ENCODE results near the gene PHF21B.

The PHF21B gene

DNA sequence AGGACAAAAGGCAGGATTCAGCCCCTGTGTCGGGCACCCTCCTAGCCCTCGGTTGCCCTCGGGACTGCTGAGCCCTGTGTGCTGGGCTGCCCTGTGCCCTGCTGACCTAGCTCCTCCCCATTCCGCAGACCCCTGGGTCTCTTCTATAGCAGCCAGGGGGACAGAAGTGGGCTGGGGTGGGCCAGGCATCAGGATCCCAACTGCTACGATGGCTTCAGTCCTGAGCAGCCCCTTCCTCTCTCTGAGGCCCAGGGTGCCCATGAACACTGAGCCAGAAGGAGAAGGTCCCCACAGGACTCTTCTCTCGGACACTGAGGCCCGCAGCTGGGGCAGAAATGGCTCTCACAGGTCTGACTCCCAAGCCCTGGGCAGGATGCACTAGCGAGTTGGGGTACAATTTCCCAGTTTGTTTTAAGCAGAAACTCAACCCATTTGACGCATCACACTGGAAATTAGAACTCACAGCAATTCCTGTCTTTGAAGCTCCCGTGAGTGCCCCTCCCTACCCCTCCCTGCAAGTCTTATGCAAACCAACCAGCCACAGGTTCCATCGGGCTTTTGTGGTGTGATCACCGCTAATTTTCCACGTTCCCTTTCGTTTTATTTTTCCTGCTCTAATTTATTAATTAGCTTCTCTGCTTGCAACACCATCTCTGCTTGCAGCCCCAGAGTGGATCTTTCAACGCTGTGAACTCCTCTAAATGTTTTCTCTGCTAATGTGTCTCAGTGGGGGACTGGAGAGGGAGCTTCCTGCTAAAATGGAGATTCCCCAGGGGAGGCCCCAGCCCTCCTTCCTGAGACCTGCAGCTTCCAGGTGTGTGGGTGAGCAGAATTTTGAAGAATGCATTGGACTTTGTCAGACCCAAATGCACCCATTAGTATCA lies 56.7 kb downstream of the PHF21B start:
- no peak overlapping the region for H3K4me3 Mint-ChIP-seq
- no peaks in the 10 kb centered on the region for H3K9me3 Mint-ChIP-seq
- no peaks in the 10 kb centered on the region for H3K4me1 Mint-ChIP-seq (ENCODE audit: low read depth)
- H3K36me3 Mint-ChIP-seq (ENCODE audit: low read depth) = no peaks in the 10 kb centered on the region
- peaks cover 8% of the 10 kb centered on the region for H3K27me3 Mint-ChIP-seq
- intact Hi-C loops (cut with micrococcal nuclease) = no loop called here
- no peak overlapping the region for H3K27ac Mint-ChIP-seq

DNA sequence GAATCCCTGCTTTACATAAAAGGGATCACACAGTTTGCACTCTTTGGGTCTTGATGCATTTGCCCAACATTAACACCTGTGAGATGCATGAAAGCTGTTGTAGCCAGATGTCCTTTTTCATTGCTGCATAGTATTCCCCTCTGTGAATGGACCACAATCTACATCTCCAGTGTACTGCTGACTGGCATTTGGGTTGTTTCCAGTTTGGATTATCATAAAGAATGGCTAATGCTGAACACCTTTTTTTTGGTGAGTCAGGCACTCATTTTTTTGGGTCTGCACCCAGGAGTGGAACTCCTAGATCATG lies 58.3 kb downstream of the PHF21B start:
- Mint-ChIP-seq H3K9me3 (no peaks in the 10 kb centered on the region), H3K27ac (no peak overlapping the region), H3K4me1 (ENCODE audit: low read depth) (no peaks in the 10 kb centered on the region), H3K36me3 (ENCODE audit: low read depth) (no peaks in the 10 kb centered on the region), H3K27me3 (peaks cover 10% of the 10 kb centered on the region), H3K4me3 (no peak overlapping the region)
- intact Hi-C loops (cut with micrococcal nuclease) = no loop called here

DNA sequence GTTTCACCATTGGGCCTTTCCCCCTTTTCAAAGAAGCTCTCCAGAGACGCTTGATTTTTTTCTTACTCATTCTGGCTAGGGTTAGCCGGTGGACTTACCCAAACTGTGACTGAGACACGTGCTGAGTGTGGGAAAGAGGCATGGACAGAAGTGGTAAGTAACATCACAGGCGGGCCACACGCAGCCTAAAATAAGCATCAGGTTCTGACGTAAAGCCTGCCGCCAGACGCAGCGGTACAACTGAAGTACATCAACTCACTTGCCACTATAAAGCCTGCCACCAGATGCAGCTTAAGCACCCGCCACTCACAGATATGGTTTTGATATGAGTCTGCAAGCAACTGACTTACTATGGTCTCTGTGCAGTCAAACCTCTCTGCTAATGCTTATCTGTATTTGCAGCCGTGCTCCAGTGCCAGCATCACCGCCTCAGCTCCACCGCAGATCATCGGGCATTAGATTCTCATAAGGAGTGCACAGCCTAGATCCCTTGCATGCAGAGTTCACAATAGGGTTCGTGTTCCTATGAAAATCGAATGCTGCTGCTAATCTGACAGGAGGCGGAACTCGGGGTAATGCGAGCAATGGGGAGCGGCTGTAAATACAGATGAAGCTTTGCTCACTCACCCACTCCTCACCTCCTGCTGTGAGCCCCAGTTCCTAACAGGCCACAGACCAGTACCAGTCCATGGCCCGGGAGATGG lies 58.8 kb downstream of the PHF21B start:
- intact Hi-C loops (cut with micrococcal nuclease) = no loop called here

DNA sequence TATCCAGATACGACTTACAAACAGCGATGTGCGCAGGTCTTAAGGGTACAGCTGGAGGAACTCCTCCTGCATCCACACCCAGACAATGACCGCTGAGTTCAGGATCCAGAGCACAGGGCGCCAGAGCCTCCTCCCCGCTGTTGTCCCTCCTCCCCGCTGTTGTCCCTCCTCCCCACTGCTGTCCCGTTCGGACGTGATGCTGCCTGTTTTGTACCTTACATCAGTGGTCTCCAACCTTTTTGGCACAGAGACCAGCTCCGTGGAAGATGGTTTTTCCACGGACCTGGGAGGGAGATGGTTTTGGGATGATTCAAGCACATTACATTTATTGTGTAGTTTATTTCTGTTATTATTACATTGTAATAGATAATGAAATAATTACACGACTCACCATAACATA lies 62.0 kb downstream of the PHF21B start:
- Mint-ChIP-seq H3K9me3 (no peaks in the 10 kb centered on the region), H3K4me3 (no peak overlapping the region), H3K27ac (no peak overlapping the region), H3K36me3 (ENCODE audit: low read depth) (no peaks in the 10 kb centered on the region), H3K4me1 (ENCODE audit: low read depth) (no peaks in the 10 kb centered on the region), H3K27me3 (peaks cover 2% of the 10 kb centered on the region)
- intact Hi-C loops (cut with micrococcal nuclease) = no loop called here

More for the DNA sequence above, 58.8 kb downstream of the PHF21B start:
- H3K4me3 Mint-ChIP-seq = no peak overlapping the region
- no peak overlapping the region for H3K27ac Mint-ChIP-seq
- H3K9me3 Mint-ChIP-seq = no peaks in the 10 kb centered on the region
- no peaks in the 10 kb centered on the region for H3K36me3 Mint-ChIP-seq (ENCODE audit: low read depth)
- peaks cover 10% of the 10 kb centered on the region for H3K27me3 Mint-ChIP-seq
- H3K4me1 Mint-ChIP-seq (ENCODE audit: low read depth) = no peaks in the 10 kb centered on the region

DNA sequence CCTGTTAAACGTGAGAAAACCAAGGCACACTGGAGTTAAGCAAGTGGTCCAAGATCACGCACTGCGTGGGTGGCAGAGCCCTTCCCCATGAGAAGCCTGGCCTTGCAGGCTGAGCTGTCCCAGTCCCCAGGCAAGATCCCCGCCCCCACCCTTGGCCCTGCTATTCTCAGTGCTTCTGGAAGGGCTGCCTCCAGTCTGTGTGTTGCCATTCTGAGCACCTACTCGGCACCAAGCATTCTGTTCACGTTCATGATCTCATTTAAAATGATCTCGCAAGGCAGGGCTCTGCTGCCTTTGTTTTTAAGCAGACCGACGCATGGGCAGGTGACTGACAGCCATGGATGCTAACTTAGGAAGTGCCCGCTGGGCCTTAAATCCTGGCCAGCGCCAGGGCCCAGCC lies 62.8 kb downstream of the PHF21B start:
- Mint-ChIP-seq H3K36me3 (ENCODE audit: low read depth) (no peaks in the 10 kb centered on the region), H3K4me1 (ENCODE audit: low read depth) (no peaks in the 10 kb centered on the region), H3K27me3 (peaks cover 2% of the 10 kb centered on the region), H3K27ac (no peak overlapping the region), H3K4me3 (no peak overlapping the region), H3K9me3 (no peaks in the 10 kb centered on the region)
- intact Hi-C loops (cut with micrococcal nuclease) = no loop called here

DNA sequence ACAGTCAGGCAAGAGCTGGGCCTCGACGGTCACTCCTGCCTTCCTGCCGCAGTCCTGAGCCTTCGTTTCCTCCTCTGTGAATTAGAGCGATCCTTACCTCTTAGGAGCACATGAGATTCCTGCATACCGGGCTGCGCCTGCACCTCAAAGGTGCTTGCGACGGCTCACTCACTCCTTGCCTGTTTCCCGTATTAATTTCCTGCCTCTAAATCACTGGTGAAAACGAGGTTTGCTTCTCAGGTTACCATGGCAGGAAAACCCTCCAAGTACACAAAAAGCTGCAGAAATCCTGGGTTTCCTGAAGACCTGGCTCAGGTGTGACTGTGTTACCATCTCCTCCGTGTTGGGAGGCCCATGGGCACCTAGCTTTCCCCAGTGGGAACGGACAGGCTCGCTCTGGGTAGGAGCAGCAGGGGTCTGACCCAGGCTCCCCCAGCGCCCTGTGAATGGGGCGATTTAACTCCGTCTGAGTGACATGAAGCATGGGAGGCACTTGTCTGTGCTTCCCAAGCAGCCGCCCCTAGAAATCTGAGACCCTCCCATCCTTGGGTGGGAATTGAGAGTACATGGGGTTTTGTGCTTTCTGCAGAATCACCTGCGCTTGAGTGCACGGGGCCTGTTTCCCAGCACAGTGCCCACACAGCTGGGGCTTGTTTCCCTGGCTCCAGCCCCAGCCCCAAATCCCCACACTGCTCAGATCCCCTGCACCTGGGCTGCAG lies 64.8 kb downstream of the PHF21B start:
- intact Hi-C loops (cut with micrococcal nuclease) = no loop called here
- Mint-ChIP-seq H3K36me3 (ENCODE audit: low read depth) (no peaks in the 10 kb centered on the region), H3K4me1 (ENCODE audit: low read depth) (no peaks in the 10 kb centered on the region), H3K4me3 (no peak overlapping the region), H3K27me3 (peaks cover 2% of the 10 kb centered on the region), H3K27ac (no peak overlapping the region), H3K9me3 (no peaks in the 10 kb centered on the region)

DNA sequence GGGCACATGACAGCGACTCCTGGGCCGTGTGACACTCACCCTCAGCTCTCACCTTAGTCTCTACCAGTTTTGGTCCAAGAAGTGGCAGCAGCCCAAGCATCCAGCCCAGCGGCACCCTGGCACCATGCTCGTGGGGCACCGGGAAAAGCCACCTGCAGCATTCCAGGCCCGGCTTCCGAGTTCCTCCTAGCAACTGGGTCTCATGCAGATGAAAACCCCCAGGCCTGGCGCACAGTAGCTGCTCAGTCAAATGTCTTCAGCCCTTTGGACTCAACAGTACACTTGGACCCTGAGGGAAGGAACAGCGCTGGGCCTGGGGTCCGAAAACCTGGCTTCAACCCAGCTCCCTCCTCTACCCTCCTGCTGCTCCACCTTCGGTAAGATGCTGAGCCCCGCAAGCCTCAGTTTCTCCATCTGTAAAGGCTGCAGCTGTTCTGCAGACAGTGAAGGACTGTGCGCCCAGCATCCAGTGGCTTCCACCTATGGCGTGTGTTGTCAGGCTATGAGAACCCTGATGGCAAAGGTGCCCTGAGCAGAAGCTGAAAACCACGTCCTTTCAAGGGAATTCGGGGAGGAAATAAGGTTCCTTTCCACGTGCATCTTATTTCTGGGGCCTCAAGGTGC lies 66.0 kb downstream of the PHF21B start:
- H3K27me3 Mint-ChIP-seq = peaks cover 5% of the 10 kb centered on the region
- no peaks in the 10 kb centered on the region for H3K9me3 Mint-ChIP-seq
- H3K36me3 Mint-ChIP-seq (ENCODE audit: low read depth) = no peaks in the 10 kb centered on the region
- intact Hi-C loops (cut with micrococcal nuclease) = no loop called here
- no peaks in the 10 kb centered on the region for H3K4me1 Mint-ChIP-seq (ENCODE audit: low read depth)
- no peak overlapping the region for H3K27ac Mint-ChIP-seq
- no peak overlapping the region for H3K4me3 Mint-ChIP-seq

DNA sequence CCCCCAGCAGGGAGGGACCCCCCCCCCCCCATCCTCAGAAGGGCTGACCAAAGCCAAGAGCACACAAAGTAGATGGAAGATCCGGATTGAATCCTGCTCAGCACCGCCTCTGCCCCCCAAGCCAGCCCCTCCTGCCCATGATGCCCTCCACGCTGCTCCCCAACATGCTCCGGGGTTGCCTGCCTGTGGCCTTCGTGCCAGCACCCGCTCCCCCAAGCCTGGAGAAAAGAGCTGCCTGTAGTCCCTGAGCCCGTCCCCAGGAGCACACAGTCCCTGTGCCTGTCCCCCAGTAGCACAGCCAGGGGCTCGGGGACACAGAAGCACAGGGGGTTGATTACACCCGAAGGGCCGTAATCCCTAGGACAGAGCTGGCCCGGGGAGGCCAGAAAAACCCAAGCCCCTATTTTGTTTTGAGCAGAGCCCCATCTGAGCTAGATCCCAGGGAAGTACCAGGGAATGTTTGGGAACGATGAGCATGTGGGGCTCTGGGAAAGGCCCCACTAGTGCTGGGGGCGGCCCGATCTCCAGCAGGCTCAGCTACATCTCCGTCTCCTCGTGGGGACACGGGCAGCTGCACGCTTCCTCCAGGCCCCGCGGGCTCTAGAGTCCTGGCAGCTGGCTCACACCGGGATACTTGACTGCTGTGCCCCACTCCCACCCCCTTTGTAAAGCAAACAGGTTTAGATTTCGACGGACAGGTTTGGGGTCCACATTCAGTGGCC lies 66.7 kb downstream of the PHF21B start:
- Mint-ChIP-seq H3K9me3 (no peaks in the 10 kb centered on the region), H3K4me1 (ENCODE audit: low read depth) (no peaks in the 10 kb centered on the region), H3K36me3 (ENCODE audit: low read depth) (no peaks in the 10 kb centered on the region), H3K27ac (no peak overlapping the region), H3K4me3 (no peak overlapping the region), H3K27me3 (peaks cover 5% of the 10 kb centered on the region)
- intact Hi-C loops (cut with micrococcal nuclease) = no loop called here

DNA sequence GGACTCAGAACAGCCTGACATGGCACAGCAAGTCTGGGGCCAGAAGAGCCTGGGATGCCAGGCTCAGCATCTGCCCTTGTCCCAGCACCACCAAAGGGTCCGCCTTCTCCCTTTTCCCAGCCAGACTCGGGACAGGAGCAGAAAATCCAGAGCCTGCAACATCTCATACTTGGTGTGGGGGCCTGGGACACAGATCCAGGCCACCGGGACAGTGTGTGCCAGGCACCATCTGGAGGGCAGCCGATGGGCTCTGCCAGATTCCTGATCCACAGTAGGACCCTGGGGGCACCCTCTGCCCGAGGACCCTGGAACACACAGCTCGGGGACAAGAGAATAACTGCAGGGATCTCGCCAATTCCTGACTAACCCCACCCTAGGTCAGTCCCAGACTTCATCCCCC lies 67.7 kb downstream of the PHF21B start:
- Mint-ChIP-seq H3K36me3 (ENCODE audit: low read depth) (no peaks in the 10 kb centered on the region), H3K4me1 (ENCODE audit: low read depth) (no peaks in the 10 kb centered on the region), H3K9me3 (no peaks in the 10 kb centered on the region), H3K4me3 (no peak overlapping the region), H3K27ac (no peak overlapping the region), H3K27me3 (peaks cover 3% of the 10 kb centered on the region)
- intact Hi-C loops (cut with micrococcal nuclease) = no loop called here

DNA sequence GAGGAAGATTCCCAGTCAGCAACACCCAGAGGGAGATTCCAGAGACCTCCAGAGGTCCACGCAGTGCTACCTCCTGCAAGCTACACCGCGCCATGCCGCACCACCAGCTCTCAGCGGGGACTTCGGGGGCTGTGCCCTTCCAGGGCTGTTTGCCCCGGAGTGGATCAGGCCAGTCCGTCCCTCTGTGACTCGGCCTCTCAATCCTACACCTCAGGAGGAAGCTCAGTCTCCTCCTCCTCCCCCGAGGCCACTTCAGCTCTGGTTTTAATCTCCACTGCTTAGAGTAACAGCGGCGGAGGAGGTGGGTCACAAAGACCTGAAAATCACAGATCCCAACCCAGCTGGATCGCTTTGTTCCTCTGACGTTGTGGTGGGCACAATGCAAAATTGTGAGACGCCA lies 68.6 kb downstream of the PHF21B start:
- Mint-ChIP-seq H3K27me3 (peaks cover 3% of the 10 kb centered on the region), H3K36me3 (ENCODE audit: low read depth) (no peaks in the 10 kb centered on the region), H3K9me3 (no peaks in the 10 kb centered on the region), H3K4me3 (no peak overlapping the region), H3K4me1 (ENCODE audit: low read depth) (no peaks in the 10 kb centered on the region), H3K27ac (no peak overlapping the region)
- intact Hi-C loops (cut with micrococcal nuclease) = no loop called here

DNA sequence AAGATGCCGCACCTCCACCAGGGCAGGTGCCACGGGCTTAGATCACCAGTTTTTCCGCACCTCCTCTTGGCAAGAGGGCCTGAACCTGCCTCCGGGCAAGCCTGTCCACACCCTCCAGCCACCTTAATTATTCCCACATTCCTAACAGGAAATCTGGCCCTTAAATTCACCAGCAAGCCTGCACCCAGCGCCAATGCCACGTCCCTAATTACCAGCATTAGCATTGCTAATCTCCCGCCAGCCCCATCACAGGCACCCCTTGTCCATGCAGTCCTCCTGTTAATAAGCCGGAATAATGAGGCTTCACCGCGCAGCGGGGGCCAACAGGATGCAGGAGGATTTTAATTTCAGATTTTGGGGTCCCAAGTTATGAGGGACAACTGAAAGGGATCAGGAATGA lies 69.7 kb downstream of the PHF21B start:
- Mint-ChIP-seq H3K36me3 (ENCODE audit: low read depth) (no peaks in the 10 kb centered on the region), H3K9me3 (no peaks in the 10 kb centered on the region), H3K4me3 (no peak overlapping the region), H3K27ac (no peak overlapping the region), H3K4me1 (ENCODE audit: low read depth) (no peaks in the 10 kb centered on the region), H3K27me3 (peaks cover 3% of the 10 kb centered on the region)
- intact Hi-C loops (cut with micrococcal nuclease) = no loop called here

DNA sequence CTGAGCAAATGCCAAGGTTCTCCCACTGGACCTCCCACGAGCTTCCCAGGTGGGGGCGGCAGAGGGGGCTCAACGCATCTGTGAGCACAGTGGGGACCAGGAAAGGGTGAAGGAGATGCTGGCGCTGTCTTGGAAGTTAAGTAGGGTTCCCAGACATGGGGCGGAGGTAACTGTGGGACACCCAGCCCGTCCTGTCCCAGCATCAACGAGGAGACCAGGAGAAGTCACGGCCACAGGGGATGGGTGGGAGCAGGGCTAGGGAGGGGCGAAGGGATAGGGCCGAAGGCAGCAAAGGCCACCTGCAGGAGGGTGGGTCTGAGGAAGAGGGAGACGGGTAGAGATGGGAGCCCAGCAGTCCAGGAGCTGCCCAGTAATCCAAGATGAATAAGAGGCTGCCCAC lies 70.4 kb downstream of the PHF21B start:
- H3K27me3 Mint-ChIP-seq = peaks cover 3% of the 10 kb centered on the region
- H3K4me1 Mint-ChIP-seq (ENCODE audit: low read depth) = no peaks in the 10 kb centered on the region
- intact Hi-C loops (cut with micrococcal nuclease) = no loop called here
- no peaks in the 10 kb centered on the region for H3K36me3 Mint-ChIP-seq (ENCODE audit: low read depth)
- no peak overlapping the region for H3K27ac Mint-ChIP-seq
- H3K9me3 Mint-ChIP-seq = no peaks in the 10 kb centered on the region
- H3K4me3 Mint-ChIP-seq = no peak overlapping the region

DNA sequence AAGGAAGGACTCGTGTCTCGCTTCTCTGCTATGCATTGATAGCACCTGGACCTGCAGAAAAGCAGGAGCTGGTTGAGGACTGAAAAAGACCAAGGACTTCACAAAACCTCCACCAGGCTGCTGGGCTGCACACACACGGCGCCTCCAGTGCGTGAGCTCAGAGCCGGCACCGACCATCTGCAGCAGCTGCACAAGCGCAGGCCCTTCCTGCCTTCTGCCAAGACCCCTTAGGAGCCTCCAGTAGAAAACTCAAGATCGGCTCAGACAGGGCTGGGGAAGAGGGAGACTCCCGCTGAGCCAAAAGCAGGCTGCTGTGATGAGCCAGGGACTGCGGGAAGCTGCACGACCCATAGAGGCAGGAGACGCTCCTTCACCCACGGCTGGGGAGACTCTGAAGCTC lies 70.9 kb downstream of the PHF21B start:
- Mint-ChIP-seq H3K4me3 (no peak overlapping the region), H3K36me3 (ENCODE audit: low read depth) (no peaks in the 10 kb centered on the region), H3K27me3 (peaks cover 3% of the 10 kb centered on the region), H3K9me3 (no peaks in the 10 kb centered on the region), H3K4me1 (ENCODE audit: low read depth) (no peaks in the 10 kb centered on the region), H3K27ac (no peak overlapping the region)
- intact Hi-C loops (cut with micrococcal nuclease) = no loop called here
